Right lobe of liver (tissue), 4 donors: ENCODE results near the gene BTNL2.

Experiments used
- CTCF ChIP-seq, 4 donors: fragments of 200-600 bp in 3 of 4; fragments of 450-650 bp in 1 of 4; IDR thresholded peaks; one replicate each; pipeline versions ENCODE4 v1.5.1 to v1.8.0; 2016 to 2022; ENCODE audit warnings: antibody characterized with exemption in 4 of 4, mild to moderate bottlenecking in 2 of 4
- POLR2A ChIP-seq: fragments of 450-650 bp; IDR thresholded peaks from one replicate; pipeline ENCODE4 v1.6.1; 2017; ENCODE audit warnings: antibody characterized with exemption, mild to moderate bottlenecking
- donor health status: DM: no; HTN: no; CAD: no.
- donor health status: DM: no; HTN: no; CAD: no.
- donor health status: DM: no; HTN: yes; CAD: no.

- TF ChIP-seq CTCF (IDR thresholded peaks at IDR 0.05) (peak; percentile 95 to 98 (median 98)), POLR2A (no peak)
Measured at GRCh38 chr6:32415521-32416019, 8.6 kb upstream of the BTNL2 start.
